Stomach (tissue), 4 donors: ENCODE data around the gene DNAI7.

Experiments
- POLR2A ChIP-seq, 4 donors: fragments of 450-650 bp; IDR thresholded peaks; one replicate each; pipeline ENCODE4 v1.6.1; 2016; ENCODE audit warnings: antibody characterized with exemption in 4 of 4, control low read depth in 2 of 4, mild to moderate bottlenecking in 1 of 4, moderate library complexity in 1 of 4
- POLR2AphosphoS5 ChIP-seq, 3 donors: sonication (generic); formaldehyde crosslinking; IDR thresholded peaks; one replicate each; pipeline ENCODE4 v1.6.1; 2016; ENCODE audit warnings: antibody characterized with exemption in 3 of 3
- TF ChIP-seq, protein P1 (sequence below), 7 experiments: fragments of 450-650 bp in 4 of 7; fragments of 200-600 bp in 3 of 7; sonication (generic) in 3 of 7; IDR thresholded peaks; one replicate each; pipeline ENCODE4 v1.5.1; 2016 to 2019; ENCODE audit warnings: antibody characterized with exemption in 7 of 7, control low read depth in 2 of 7, mild to moderate bottlenecking in 1 of 7

DNA sequence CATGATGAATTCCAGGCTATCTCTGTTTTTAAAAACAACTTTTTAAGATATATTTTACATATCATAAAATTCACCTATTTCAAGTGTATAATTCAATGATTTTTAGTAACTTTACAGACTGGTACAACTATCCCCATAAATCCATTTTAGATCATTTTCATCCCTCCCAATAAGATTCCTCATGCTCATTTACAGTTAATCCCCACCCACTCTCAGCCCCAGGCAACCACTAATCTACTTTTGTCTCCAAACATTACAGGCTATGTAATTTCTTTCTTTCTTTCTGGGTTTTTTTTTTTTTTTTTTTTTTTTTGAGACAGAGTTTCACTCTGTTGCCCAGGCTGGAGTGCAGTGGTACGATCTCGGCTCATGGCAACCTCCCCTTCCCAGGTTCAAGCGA, 81.3 kb downstream of the DNAI7 start:
- TF ChIP-seq, protein P1, sequence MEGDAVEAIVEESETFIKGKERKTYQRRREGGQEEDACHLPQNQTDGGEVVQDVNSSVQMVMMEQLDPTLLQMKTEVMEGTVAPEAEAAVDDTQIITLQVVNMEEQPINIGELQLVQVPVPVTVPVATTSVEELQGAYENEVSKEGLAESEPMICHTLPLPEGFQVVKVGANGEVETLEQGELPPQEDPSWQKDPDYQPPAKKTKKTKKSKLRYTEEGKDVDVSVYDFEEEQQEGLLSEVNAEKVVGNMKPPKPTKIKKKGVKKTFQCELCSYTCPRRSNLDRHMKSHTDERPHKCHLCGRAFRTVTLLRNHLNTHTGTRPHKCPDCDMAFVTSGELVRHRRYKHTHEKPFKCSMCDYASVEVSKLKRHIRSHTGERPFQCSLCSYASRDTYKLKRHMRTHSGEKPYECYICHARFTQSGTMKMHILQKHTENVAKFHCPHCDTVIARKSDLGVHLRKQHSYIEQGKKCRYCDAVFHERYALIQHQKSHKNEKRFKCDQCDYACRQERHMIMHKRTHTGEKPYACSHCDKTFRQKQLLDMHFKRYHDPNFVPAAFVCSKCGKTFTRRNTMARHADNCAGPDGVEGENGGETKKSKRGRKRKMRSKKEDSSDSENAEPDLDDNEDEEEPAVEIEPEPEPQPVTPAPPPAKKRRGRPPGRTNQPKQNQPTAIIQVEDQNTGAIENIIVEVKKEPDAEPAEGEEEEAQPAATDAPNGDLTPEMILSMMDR (IDR thresholded peaks at IDR 0.05), result no peak
- TF ChIP-seq POLR2AphosphoS5 (IDR thresholded peaks at IDR 0.05), result no peak
- TF ChIP-seq POLR2A (IDR thresholded peaks at IDR 0.05), result no peak
